ENCODE results near the gene BPI.

BPI gene

GRCh38 chr20:38284893-38285444 is 19.0 kb upstream of the BPI start:
- TF ChIP-seq CTCF (IDR thresholded peaks at IDR 0.05; ENCODE audit: low read depth, low read length, missing control alignments): no peak
- H3K4me3 ChIP-seq (ENCODE audit: low read depth, low read length): no peak overlapping the region
- DNase-seq (ENCODE audit: low read depth): no peak
- in situ Hi-C loops (cut with HindIII; ENCODE audit: low sequenced_read_pairs): no loop called here

DNA sequence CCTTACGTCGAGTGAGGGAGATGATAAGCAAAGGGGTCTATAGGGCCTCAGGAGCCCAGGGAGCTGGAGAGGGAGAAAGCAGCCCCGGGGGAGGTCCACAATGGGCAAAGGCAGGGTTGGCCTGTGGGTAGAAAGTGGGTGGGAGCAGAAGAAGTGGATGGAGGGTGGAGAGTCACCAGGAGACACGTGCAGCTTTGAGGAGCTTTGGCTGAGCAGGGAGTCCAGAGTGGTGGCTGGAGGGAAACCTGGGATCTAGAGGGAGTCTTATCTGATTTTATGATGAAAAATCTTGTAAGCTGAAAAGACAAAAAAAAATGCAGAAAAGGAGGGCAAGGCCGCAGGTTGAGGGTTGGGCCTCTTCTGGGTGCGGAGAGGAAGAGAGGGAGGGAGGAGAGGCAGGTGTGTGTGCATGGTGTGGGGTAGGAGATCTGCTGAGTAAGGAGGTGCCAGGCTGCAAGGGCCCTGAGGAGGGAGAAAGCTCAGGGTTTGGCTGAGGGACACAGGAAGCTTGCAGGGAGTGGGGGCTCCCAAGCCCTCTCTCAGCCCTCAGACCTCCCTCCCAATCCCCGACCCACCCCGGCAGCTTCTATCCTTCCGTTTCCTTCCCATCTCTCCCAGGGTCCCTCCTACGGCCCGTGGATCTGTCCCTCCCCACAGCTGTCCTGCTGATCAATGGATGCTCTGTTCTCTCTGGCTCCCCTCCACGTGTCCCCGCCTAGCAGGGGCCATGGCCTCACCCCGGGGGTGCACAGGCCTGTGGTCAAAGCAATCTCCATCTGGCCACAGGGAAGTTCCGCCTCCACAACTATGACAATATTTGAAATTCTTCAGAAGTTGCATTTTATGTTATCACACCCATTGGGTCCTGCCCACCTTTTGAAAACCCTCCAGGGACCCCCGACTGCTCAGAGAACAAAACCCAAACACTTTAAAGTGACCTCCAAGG is 17.1 kb upstream of the BPI start:
- no peak overlapping the region for H3K4me3 ChIP-seq (ENCODE audit: low read depth, low read length)
- no peak for TF ChIP-seq CTCF (IDR thresholded peaks at IDR 0.05; ENCODE audit: low read depth, low read length, missing control alignments)
- peak; percentile 73 for DNase-seq (ENCODE audit: low read depth)
- in situ Hi-C loops (cut with HindIII; ENCODE audit: low sequenced_read_pairs): no loop called here

GRCh38 chr20:38290829-38291814 is 12.8 kb upstream of the BPI start:
- no peak overlapping the region for H3K4me3 ChIP-seq (ENCODE audit: low read depth, low read length)
- in situ Hi-C loops (cut with HindIII; ENCODE audit: low sequenced_read_pairs): no loop called here
- peak; percentile 94 for DNase-seq (ENCODE audit: low read depth)
- peak; percentile 77 for TF ChIP-seq CTCF (IDR thresholded peaks at IDR 0.05; ENCODE audit: low read depth, low read length, missing control alignments)

DNA sequence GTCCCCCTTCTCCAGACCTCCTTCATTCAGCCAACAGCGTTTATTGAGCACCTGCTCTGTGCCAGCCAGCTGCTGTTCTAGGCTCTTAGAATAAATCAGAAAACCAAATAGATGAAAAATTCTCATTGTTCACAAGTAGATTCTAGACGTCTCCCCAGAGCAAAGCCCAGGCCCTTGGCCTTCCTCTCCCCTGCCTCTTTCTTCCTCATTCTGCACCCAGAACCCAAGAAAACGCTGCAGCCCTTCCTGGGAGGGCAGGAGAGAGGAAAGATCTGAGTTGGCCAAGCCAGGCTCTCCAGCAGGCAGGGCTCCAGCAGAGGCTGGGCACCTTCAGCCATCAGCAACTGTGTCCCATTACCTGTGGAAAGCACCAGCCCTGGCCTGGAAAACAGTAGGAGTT is 12.0 kb upstream of the BPI start:
- H3K4me3 ChIP-seq (ENCODE audit: low read depth, low read length): no peak overlapping the region
- in situ Hi-C loops (cut with HindIII; ENCODE audit: low sequenced_read_pairs): no loop called here
- no peak for TF ChIP-seq CTCF (IDR thresholded peaks at IDR 0.05; ENCODE audit: low read depth, low read length, missing control alignments)
- DNase-seq (ENCODE audit: low read depth): no peak

- no peak for DNase-seq (ENCODE audit: low read depth)
- in situ Hi-C loops (cut with HindIII; ENCODE audit: low sequenced_read_pairs): no loop called here
- H3K4me3 ChIP-seq (ENCODE audit: low read depth, low read length): no peak overlapping the region
- no peak for TF ChIP-seq CTCF (IDR thresholded peaks at IDR 0.05; ENCODE audit: low read depth, low read length, missing control alignments)
Measured at GRCh38 chr20:38293491-38294065, 10.4 kb upstream of the BPI start.
